Activated naive CD4-positive, alpha-beta T cell treated with anti-CD3 and anti-CD28 coated beads, Interleukin-2, amount 50 U/mL, for 72 hours (primary cell): ENCODE measurements around the gene STAP1. TPM values are rescaled to one million over a fixed set of nuclear protein-coding genes. Genes with fewer than 3 reads are reported as not detected.
"Not testable (repeated sequence)": the region's sequence is repeated elsewhere in the genome, so short reads cannot be mapped to it uniquely, and the experiment has no call there.

Experiments used
- ATAC-seq, 2 donors: fragments of 150-1000 bp; cut with Tn5 transposase; 2 replicates each; pipeline ENCODE4 v1.10.0; 2021; ENCODE audit warnings: mild to moderate bottlenecking in 2 of 2, moderate library complexity in 2 of 2
- DNase-seq, 2 donors: peaks; one replicate each; pipeline ENCODE4 v3.0.0; 2021 to 2022; ENCODE audit warnings: low spot score in 2 of 2
- H3K27ac Mint-ChIP-seq, 2 donors: one replicate each; pipeline ENCODE4 v1.8.0; 2022; ENCODE audit warnings: mild to moderate bottlenecking in 2 of 2, mixed read lengths in 2 of 2
- H3K36me3 Mint-ChIP-seq, 2 donors: one replicate each; pipeline ENCODE4 v1.8.0; 2022; ENCODE audit warnings: mixed read lengths in 2 of 2
- H3K9me3 Mint-ChIP-seq, 2 donors: one replicate each; pipeline ENCODE4 v1.8.0; 2022; ENCODE audit warnings: mixed read lengths in 2 of 2
- total RNA-seq, 2 donors: library from RNA; stranded (reverse); gene quantifications; one replicate each; pipeline ENCODE4 v1.2.3, GENCODE V29; 2022

STAP1 gene
- total RNA-seq, 2 donors from 2014 or later: 10.4 to 10.9 TPM

- ATAC-seq (no peak), DNase-seq (no peak)
- Mint-ChIP-seq H3K9me3 (no peaks in the 10 kb centered on the region), H3K27ac (no peak overlapping the region), H3K36me3 (peaks cover 9 to 11% of the 10 kb centered on the region in 2 donors)
These were observed 9.4 kb upstream of the STAP1 start for GRCh38 chr4:67549123-67549522.

GRCh38 chr4:67550451-67550850, 8.1 kb upstream of the STAP1 start:
- ATAC-seq (no peak), DNase-seq (no peak)
- Mint-ChIP-seq H3K9me3 (no peaks in the 10 kb centered on the region), H3K27ac (no peak overlapping the region), H3K36me3 (no peaks in the 10 kb centered on the region)

- Mint-ChIP-seq H3K27ac (no peak overlapping the region), H3K9me3 (no peaks in the 10 kb centered on the region), H3K36me3 (no peaks in the 10 kb centered on the region)
- DNase-seq: no peak
- ATAC-seq: no peak
These were observed 7.7 kb upstream of the STAP1 start for GRCh38 chr4:67550857-67551256.

GRCh38 chr4:67552146-67552792, 6.3 kb upstream of the STAP1 start:
- not testable (repeated sequence) for H3K9me3 Mint-ChIP-seq, H3K36me3 Mint-ChIP-seq, DNase-seq, ATAC-seq
- peak overlapping the region in 1 of 2 donors; percentile 6 for H3K27ac Mint-ChIP-seq

- H3K9me3 Mint-ChIP-seq: no peaks in the 10 kb centered on the region
- no peak for ATAC-seq
- no peak overlapping the region for H3K27ac Mint-ChIP-seq
- no peak for DNase-seq
- H3K36me3 Mint-ChIP-seq: no peaks in the 10 kb centered on the region
These were observed 4.4 kb upstream of the STAP1 start for GRCh38 chr4:67554096-67554495.

- Mint-ChIP-seq H3K9me3 (no peaks in the 10 kb centered on the region), H3K27ac (no peak overlapping the region), H3K36me3 (no peaks in the 10 kb centered on the region)
- no peak for ATAC-seq
- DNase-seq: no peak
These were observed 3.1 kb upstream of the STAP1 start for GRCh38 chr4:67555447-67555846.

GRCh38 chr4:67556436-67556835, 2.1 kb upstream of the STAP1 start:
- Mint-ChIP-seq H3K36me3 (peaks cover 0 to 3% of the 10 kb centered on the region in 2 donors), H3K9me3 (peaks cover 0 to 7% of the 10 kb centered on the region in 2 donors), H3K27ac (no peak overlapping the region)
- ATAC-seq: no peak
- DNase-seq: no peak

GRCh38 chr4:67565284-67565683, 6.8 kb downstream of the STAP1 start:
- no peak for ATAC-seq
- H3K9me3 Mint-ChIP-seq: peaks cover 0 to 8% of the 10 kb centered on the region in 2 donors
- no peak for DNase-seq
- H3K36me3 Mint-ChIP-seq: peaks cover 0 to 11% of the 10 kb centered on the region in 2 donors
- no peak overlapping the region for H3K27ac Mint-ChIP-seq

GRCh38 chr4:67566335-67566734, 7.8 kb downstream of the STAP1 start:
- peaks cover 0 to 9% of the 10 kb centered on the region in 2 donors for H3K36me3 Mint-ChIP-seq
- peaks cover 0 to 2% of the 10 kb centered on the region in 2 donors for H3K9me3 Mint-ChIP-seq
- ATAC-seq (peak; percentile 62 to 89), DNase-seq (no peak)
- no peak overlapping the region for H3K27ac Mint-ChIP-seq

GRCh38 chr4:67568820-67569219, 10.3 kb downstream of the STAP1 start:
- ATAC-seq (peak in 1 of 2 donors; percentile 59), DNase-seq (no peak)
- no peak overlapping the region for H3K27ac Mint-ChIP-seq
- no peaks in the 10 kb centered on the region for H3K9me3 Mint-ChIP-seq
- peaks cover 0 to 5% of the 10 kb centered on the region in 2 donors for H3K36me3 Mint-ChIP-seq

GRCh38 chr4:67570537-67570936, 12.0 kb downstream of the STAP1 start:
- no peaks in the 10 kb centered on the region for H3K9me3 Mint-ChIP-seq
- no peak for DNase-seq
- H3K36me3 Mint-ChIP-seq: peaks cover 0 to 5% of the 10 kb centered on the region in 2 donors
- no peak for ATAC-seq
- H3K27ac Mint-ChIP-seq: no peak overlapping the region

GRCh38 chr4:67571975-67572374, 13.4 kb downstream of the STAP1 start:
- DNase-seq (no peak), ATAC-seq (no peak)
- Mint-ChIP-seq H3K27ac (no peak overlapping the region), H3K9me3 (no peaks in the 10 kb centered on the region), H3K36me3 (no peaks in the 10 kb centered on the region)

- Mint-ChIP-seq H3K36me3 (no peaks in the 10 kb centered on the region), H3K9me3 (no peaks in the 10 kb centered on the region), H3K27ac (no peak overlapping the region)
- DNase-seq (no peak), ATAC-seq (peak; percentile 47 to 78)
These were observed 14.7 kb downstream of the STAP1 start for GRCh38 chr4:67573193-67573592.

- Mint-ChIP-seq H3K36me3 (peaks cover 0 to 9% of the 10 kb centered on the region in 2 donors), H3K9me3 (peaks cover 0 to 7% of the 10 kb centered on the region in 2 donors), H3K27ac (peak overlapping the region; percentile 40 to 85)
- ATAC-seq: peak; percentile 56 to 61
- no peak for DNase-seq
These were observed 16.9 kb downstream of the STAP1 start for GRCh38 chr4:67575232-67576058.

- peaks cover 0 to 9% of the 10 kb centered on the region in 2 donors for H3K36me3 Mint-ChIP-seq
These were observed 17.5 kb downstream of the STAP1 start for GRCh38 chr4:67576059-67576466.

GRCh38 chr4:67576538-67576937, 18.0 kb downstream of the STAP1 start:
- ATAC-seq (no peak), DNase-seq (no peak)
- peaks cover 0 to 9% of the 10 kb centered on the region in 2 donors for H3K36me3 Mint-ChIP-seq
- peaks cover 0 to 7% of the 10 kb centered on the region in 2 donors for H3K9me3 Mint-ChIP-seq
- H3K27ac Mint-ChIP-seq: peak overlapping the region in 1 of 2 donors; percentile 85

More at GRCh38 chr4:67576059-67576466, 17.5 kb downstream of the STAP1 start:
- ATAC-seq (no peak), DNase-seq (no peak)
- H3K27ac Mint-ChIP-seq: peak overlapping the region in 1 of 2 donors; percentile 85
- peaks cover 0 to 7% of the 10 kb centered on the region in 2 donors for H3K9me3 Mint-ChIP-seq

- ATAC-seq (peak; percentile 65 to 83), DNase-seq (no peak)
These were observed 22.1 kb downstream of the STAP1 start for GRCh38 chr4:67580577-67580976.

More at GRCh38 chr4:67580577-67580976, 22.1 kb downstream of the STAP1 start:
- peak overlapping the region; percentile 16 to 66 for H3K27ac Mint-ChIP-seq
- peaks cover 0 to 14% of the 10 kb centered on the region in 2 donors for H3K36me3 Mint-ChIP-seq
- H3K9me3 Mint-ChIP-seq: peaks cover 0 to 7% of the 10 kb centered on the region in 2 donors
